ENCODE data around the gene CTNNAL1. TPM values are rescaled to one million over a fixed set of nuclear protein-coding genes. Genes with fewer than 3 reads are reported as not detected.

CTNNAL1 gene
- total RNA-seq, 1 donor from 2014 or later = 36.0 TPM

DNA sequence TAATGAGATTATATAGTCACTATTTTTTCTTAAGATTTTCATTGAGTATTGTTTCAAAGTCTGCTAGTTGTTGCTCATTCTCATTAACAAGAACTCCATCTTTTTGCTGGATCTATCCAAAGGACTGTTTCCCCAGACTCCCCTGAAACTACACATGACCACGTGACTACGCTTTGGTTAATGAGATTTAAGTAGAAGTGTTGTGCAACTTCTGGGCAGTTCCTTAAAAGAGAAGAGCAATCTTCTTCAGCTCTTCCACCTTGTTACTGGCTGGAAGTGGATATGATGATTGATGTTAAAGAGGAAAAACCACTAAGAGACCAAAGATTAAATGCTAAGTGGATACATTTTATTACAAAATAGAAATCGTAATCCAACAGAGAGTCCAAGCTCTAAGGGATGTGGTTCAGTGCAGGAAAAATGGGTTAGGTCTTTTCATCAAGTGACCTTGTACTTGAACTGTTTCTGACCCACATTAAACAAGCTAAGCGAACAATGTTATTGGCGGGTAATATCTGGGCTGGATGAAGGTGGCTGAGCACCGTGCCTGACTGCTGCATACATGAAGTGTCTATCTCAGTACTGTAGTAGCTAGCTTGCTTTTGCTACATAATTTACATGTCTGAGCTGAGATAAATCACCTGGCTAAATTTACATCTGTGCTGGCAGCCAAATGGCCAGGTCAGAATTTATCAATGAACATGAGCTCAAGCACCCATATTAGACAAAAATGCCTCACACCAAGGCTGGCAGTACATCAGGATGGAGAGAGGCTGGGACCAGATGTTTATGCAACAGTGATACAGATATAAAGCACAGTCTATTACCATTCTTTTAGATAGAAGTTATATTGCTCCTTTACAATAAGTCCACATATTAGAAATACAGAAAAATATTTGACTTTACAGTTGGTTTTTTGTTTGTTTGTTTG lies 7.5 kb upstream of the CTNNAL1 start:
- Mint-ChIP-seq H3K27ac (no peak overlapping the region), H3K27me3 (no peaks in the 10 kb centered on the region), H3K9me3 (no peaks in the 10 kb centered on the region), H3K4me1 (ENCODE audit: unreplicated experiment) (peaks cover 21% of the 10 kb centered on the region), H3K36me3 (peaks cover 20% of the 10 kb centered on the region), H3K4me3 (no peak overlapping the region)
- DNase-seq (ENCODE audit: extremely low spot score, unreplicated experiment) = no peak
- TF ChIP-seq, protein P1, sequence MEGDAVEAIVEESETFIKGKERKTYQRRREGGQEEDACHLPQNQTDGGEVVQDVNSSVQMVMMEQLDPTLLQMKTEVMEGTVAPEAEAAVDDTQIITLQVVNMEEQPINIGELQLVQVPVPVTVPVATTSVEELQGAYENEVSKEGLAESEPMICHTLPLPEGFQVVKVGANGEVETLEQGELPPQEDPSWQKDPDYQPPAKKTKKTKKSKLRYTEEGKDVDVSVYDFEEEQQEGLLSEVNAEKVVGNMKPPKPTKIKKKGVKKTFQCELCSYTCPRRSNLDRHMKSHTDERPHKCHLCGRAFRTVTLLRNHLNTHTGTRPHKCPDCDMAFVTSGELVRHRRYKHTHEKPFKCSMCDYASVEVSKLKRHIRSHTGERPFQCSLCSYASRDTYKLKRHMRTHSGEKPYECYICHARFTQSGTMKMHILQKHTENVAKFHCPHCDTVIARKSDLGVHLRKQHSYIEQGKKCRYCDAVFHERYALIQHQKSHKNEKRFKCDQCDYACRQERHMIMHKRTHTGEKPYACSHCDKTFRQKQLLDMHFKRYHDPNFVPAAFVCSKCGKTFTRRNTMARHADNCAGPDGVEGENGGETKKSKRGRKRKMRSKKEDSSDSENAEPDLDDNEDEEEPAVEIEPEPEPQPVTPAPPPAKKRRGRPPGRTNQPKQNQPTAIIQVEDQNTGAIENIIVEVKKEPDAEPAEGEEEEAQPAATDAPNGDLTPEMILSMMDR (conservative IDR thresholded peaks at IDR 0.05) = no peak

DNA sequence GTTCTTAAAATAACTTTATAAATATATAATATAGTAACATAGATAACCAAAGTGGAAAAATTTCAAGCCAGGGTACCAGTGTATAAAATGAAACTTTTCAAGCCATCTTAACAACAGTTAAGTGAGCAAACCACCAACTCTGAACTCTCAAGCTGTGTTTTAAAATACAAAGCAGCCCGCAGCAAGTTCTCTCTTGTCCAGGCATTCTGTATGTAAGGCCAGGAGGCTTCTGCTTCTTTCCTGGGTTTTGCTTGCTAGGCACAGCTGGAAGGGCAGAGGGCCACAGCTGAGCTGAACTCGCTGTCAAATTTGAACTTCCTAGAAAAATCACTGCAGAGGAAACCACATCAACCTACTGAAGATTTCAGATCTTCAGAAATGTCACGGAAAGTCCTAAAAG lies 6.8 kb upstream of the CTNNAL1 start:
- Mint-ChIP-seq H3K36me3 (peaks cover 20% of the 10 kb centered on the region), H3K27ac (no peak overlapping the region), H3K4me1 (ENCODE audit: unreplicated experiment) (peaks cover 20% of the 10 kb centered on the region), H3K9me3 (no peaks in the 10 kb centered on the region), H3K4me3 (no peak overlapping the region), H3K27me3 (no peaks in the 10 kb centered on the region)
- DNase-seq (ENCODE audit: extremely low spot score, unreplicated experiment) = no peak
- TF ChIP-seq, protein P1 (conservative IDR thresholded peaks at IDR 0.05) = no peak

DNA sequence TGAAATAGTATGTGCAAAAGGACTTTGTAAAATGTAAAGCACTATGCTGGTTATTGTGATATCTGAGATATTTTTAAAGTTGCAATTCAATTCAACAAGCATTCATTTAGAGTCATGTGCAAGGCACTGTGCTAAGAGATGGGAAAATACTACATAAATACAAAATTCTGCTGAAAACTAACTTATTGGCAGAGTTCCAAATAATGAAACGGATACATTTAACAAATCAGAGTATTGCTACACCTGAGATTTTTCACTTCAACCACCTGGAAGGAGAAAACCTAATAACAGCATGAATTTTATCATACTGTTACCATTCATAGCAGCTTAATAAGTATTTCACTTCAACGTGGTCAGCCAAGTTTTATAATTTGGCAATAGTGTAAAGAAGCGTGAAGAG lies 6.1 kb upstream of the CTNNAL1 start:
- TF ChIP-seq, protein P1 (conservative IDR thresholded peaks at IDR 0.05) = no peak
- H3K9me3 Mint-ChIP-seq = no peaks in the 10 kb centered on the region
- no peak overlapping the region for H3K27ac Mint-ChIP-seq
- no peak for DNase-seq (ENCODE audit: extremely low spot score, unreplicated experiment)
- H3K4me1 Mint-ChIP-seq (ENCODE audit: unreplicated experiment) = peaks cover 25% of the 10 kb centered on the region
- H3K36me3 Mint-ChIP-seq = peaks cover 20% of the 10 kb centered on the region
- H3K4me3 Mint-ChIP-seq = no peak overlapping the region
- no peaks in the 10 kb centered on the region for H3K27me3 Mint-ChIP-seq

DNA sequence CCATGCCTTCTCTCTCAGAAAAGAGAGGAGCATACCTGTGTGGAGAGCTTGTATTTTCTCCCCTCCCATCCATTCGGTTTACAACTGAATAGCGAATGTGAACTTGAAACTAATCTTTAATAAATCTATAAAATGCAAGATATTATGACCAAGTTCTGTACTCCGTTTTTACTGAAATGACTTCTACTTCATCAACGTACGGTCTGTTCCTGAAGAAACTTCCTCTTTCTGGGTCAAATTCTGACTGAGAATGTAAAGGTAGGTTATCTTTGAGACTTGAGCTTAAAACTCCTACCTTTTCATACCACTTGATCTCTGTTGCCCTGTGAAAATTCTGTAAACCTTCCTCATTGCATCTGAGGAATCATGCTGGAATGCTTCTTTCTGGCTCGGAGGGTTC lies 4.2 kb upstream of the CTNNAL1 start:
- Mint-ChIP-seq H3K27ac (peak overlapping the region; percentile 45), H3K36me3 (peaks cover 18% of the 10 kb centered on the region), H3K27me3 (no peaks in the 10 kb centered on the region), H3K9me3 (no peaks in the 10 kb centered on the region), H3K4me1 (ENCODE audit: unreplicated experiment) (peaks cover 28% of the 10 kb centered on the region), H3K4me3 (peak overlapping the region; percentile 23)
- TF ChIP-seq, protein P1 (conservative IDR thresholded peaks at IDR 0.05) = no peak
- DNase-seq (ENCODE audit: extremely low spot score, unreplicated experiment) = no peak

DNA sequence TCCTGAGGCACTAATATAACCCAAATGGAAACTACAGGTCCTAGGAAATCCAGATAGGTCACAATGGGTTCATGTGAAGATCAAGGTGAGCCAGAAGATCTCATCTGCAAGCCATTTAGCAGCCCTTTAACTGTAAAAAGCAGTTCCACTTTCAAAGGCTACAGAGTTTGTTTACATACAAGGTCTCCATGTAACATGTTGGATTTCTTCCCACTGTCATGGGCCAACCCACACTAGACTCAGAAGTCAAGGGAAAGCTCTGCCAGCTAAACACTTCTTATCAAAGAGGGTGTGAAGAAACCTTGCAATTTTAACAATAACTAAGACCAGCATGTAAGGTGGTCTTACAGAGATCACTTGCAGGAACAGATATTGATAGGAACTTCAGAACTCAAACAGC lies 3.8 kb upstream of the CTNNAL1 start:
- no peaks in the 10 kb centered on the region for H3K27me3 Mint-ChIP-seq

More for the DNA sequence above, 3.8 kb upstream of the CTNNAL1 start:
- Mint-ChIP-seq H3K27ac (no peak overlapping the region), H3K4me3 (no peak overlapping the region), H3K4me1 (ENCODE audit: unreplicated experiment) (peaks cover 32% of the 10 kb centered on the region), H3K36me3 (peaks cover 18% of the 10 kb centered on the region), H3K9me3 (no peaks in the 10 kb centered on the region)
- no peak for DNase-seq (ENCODE audit: extremely low spot score, unreplicated experiment)
- TF ChIP-seq, protein P1 (conservative IDR thresholded peaks at IDR 0.05) = no peak

All from type B pancreatic cell (in vitro differentiated cells).